GM23248 (cell line): ENCODE measurements around the gene ZNF132. TPM values are rescaled to one million over a fixed set of nuclear protein-coding genes. Genes with fewer than 3 reads are reported as not detected.
A peak's percentile ranks its signal among the peaks of the same experiment; 100 is the strongest.

Source experiments
- DNase-seq: peaks from one replicate; pipeline ENCODE4 v3.0.0-alpha.2; 2015
- H2AFZ ChIP-seq: fragments of 200-600 bp; sonication (generic); 2 replicates; pipeline ENCODE4 v1.6.1; 2016; ENCODE audit warnings: antibody characterized with exemption
- H3F3A ChIP-seq: fragments of 200-600 bp; sonication (generic); 2 replicates; pipeline ENCODE4 v1.6.1; 2016; ENCODE audit warnings: mild to moderate bottlenecking, antibody characterized with exemption, mixed run types; ENCODE audit not compliant: insufficient read depth
- H3K27ac ChIP-seq: fragments of 200-600 bp; sonication (generic); 2 replicates; pipeline ENCODE4 v1.5.1; 2016; ENCODE audit warnings: mild to moderate bottlenecking
- H3K27me3 ChIP-seq: fragments of 200-600 bp; sonication (generic); replicated peaks from 2 replicates; pipeline ENCODE4 v1.6.1; 2016; ENCODE audit warnings: mild to moderate bottlenecking; ENCODE audit not compliant: insufficient read depth
- H3K36me3 ChIP-seq: fragments of 200-600 bp; sonication (generic); 2 replicates; pipeline ENCODE4 v1.6.1; 2016; ENCODE audit warnings: low read depth, mild to moderate bottlenecking
- H3K4me1 ChIP-seq: fragments of 200-600 bp; sonication (generic); 2 replicates; pipeline ENCODE4 v1.6.1; 2016; ENCODE audit warnings: mild to moderate bottlenecking; ENCODE audit not compliant: insufficient read depth
- H3K4me2 ChIP-seq: fragments of 200-600 bp; sonication (generic); one replicate; pipeline ENCODE4 v1.6.1; 2016; ENCODE audit warnings: mild to moderate bottlenecking; ENCODE audit not compliant: unreplicated experiment
- H3K4me3 ChIP-seq: fragments of 200-600 bp; sonication (generic); 2 replicates; pipeline ENCODE4 v1.5.1; 2016; ENCODE audit warnings: mild to moderate bottlenecking
- H3K79me2 ChIP-seq: fragments of 200-600 bp; sonication (generic); 2 replicates; pipeline ENCODE4 v1.6.1; 2016; ENCODE audit warnings: mild to moderate bottlenecking; ENCODE audit not compliant: insufficient read depth
- H3K9ac ChIP-seq: fragments of 200-600 bp; sonication (generic); 2 replicates; pipeline ENCODE4 v1.6.1; 2016; ENCODE audit warnings: mild to moderate bottlenecking
- H3K9me2 ChIP-seq: fragments of 200-600 bp; sonication (generic); 2 replicates; pipeline ENCODE4 v1.6.1; 2016; ENCODE audit warnings: mixed run types, mild to moderate bottlenecking, moderate library complexity; ENCODE audit not compliant: insufficient read depth
- H3K9me3 ChIP-seq: fragments of 200-600 bp; sonication (generic); one replicate; pipeline ENCODE4 v1.6.1; 2017; ENCODE audit warnings: low read depth
- H4K20me1 ChIP-seq: fragments of 200-600 bp; sonication (generic); 2 replicates; pipeline ENCODE4 v1.6.0; 2016; ENCODE audit not compliant: insufficient read depth
- EZH2 ChIP-seq: fragments of 200-600 bp; sonication (generic); IDR thresholded peaks from 2 replicates; pipeline ENCODE4 v1.6.1; 2018; ENCODE audit warnings: antibody characterized with exemption, mild to moderate bottlenecking; ENCODE audit not compliant: insufficient read depth, poor library complexity, severe bottlenecking
- EZH2phosphoT487 ChIP-seq: fragments of 200-600 bp; sonication (generic); IDR thresholded peaks from 2 replicates; pipeline ENCODE4 v1.6.1; 2018; ENCODE audit warnings: antibody characterized with exemption, moderate library complexity, mild to moderate bottlenecking, low read depth; ENCODE audit not compliant: insufficient read depth
- WGBS, 2 experiments: methylation state at CpG; one replicate each; pipeline ENCODE4 v1.1.6; 2015 to 2017; ENCODE audit warnings: low lambda C conversion rate in 2 of 2, low coverage in 1 of 2; ENCODE audit errors: missing lambda C conversion rate in 2 of 2; 5-methylcytosine and 5-hydroxymethylcytosine counted together
- in situ Hi-C: fragments of 300-500 bp; cut with MboI; formaldehyde crosslinking; loops from 2 replicates; pipeline ENCODE4 v1.15.0; 2020
- polyA plus RNA-seq: library from polyadenylated mRNA; unstranded; fragments of >200 nt; fragmentation: Nextera tagmentation; extraction: Ambion mirVana; gene quantifications from 2 replicates; pipeline ENCODE4 v1.2.1, GENCODE V29; 2016
- total RNA-seq: library from RNA; depleted of rRNA; stranded (reverse); fragments of >200 nt; shearing (Covaris generic); gene quantifications from 2 replicates; pipeline ENCODE4 v1.2.3, GENCODE V29; 2014

Gene ZNF132
- total and polyA plus RNA-seq, 2 experiments from 2014 or later: 4.5 to 6.1 TPM

DNA sequence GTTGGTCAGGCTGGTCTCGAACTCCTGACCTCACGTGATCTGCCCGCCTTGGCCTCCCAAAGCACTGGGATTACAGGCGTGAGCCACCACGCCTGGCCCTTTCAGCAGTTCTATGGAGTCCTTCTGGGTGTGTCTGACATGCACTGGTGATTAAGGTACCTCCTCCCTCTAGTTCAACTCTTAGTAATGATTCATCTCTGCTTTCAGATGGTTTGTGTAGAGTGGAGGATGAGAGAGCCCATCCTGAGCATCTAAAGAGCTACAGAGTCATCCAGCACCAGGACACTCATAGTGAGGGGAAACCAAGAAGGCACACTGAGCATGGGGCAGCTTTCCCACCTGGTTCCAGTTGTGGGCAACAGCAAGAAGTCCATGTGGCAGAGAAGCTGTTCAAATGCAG lies 23.3 kb downstream of the ZNF132 start:
- in situ Hi-C loops: no loop called here
- 98 to 100% methylated on average over 5 of the region's 5 CpGs for WGBS, 2 experiments

DNA sequence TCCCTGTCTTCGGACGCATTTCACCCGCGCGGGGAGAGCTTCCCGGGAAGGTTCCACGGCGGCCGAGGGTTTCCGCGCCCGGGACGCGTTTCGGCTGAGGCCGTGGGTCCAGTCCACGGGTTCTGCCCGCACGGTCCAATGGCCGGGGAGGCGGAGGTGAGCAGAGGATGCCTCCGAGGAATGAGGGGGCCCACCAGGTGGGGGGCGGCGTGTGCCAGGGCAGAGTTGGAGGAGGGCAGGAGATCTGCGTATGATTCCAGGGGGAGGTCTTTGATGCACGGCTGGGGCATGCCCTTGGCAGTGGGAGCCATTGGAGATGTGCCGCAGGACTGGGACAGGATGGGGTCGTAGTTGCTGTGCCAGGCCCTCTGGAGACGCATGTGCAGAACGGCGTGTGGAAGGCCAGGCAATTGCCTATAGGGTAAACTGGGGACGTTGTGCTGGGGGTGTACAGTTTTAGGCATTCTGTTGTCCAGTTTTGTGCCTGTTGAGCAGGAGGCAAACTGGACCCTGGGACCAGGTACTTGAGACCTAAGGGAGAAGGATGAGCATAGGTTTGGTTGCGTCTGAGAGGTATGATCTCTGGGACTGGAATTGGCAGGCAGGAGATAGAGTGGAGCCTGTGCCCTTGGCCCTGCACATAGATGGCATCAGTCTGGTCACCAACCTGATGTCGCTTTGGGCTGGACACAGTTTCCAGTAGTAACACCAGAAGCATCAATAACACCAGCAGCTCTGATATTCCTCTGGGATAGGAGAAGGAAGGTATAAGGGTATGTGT lies 30.8 kb downstream of the ZNF132 start:
- Histone ChIP-seq H3K4me1 (0 out of 2 replicates have a peak, but pooled peaks cover 11% of the 10 kb centered on the region), H3K79me2 (peaks cover 69% of the 10 kb centered on the region), H3K27me3 (no peaks in the 10 kb centered on the region), H3K4me3 (peak overlapping the region; percentile 91), H3K9me3 (no peaks in the 10 kb centered on the region), H4K20me1 (no peaks in the 10 kb centered on the region), H2AFZ (peak overlapping the region; percentile 84), H3K27ac (peak overlapping the region; percentile 59), H3K36me3 (no peaks in the 10 kb centered on the region), H3K9ac (peak overlapping the region; percentile 92), H3K4me2 (peak overlapping the region; percentile 93), H3F3A (no peaks in the 10 kb centered on the region), H3K9me2 (no peaks in the 10 kb centered on the region)
- TF ChIP-seq EZH2: no peak
- no peak for TF ChIP-seq EZH2phosphoT487
- peak; percentile 67 for DNase-seq
- in situ Hi-C loops: no loop called here
- 2 to 3% methylated on average over 34 of the region's 34 CpGs for WGBS, 2 experiments

More for the DNA sequence above, 23.3 kb downstream of the ZNF132 start:
- no peaks in the 10 kb centered on the region for H3K4me1 ChIP-seq
- H3F3A ChIP-seq: no peaks in the 10 kb centered on the region
- H3K27me3 ChIP-seq: no peaks in the 10 kb centered on the region
- no peaks in the 10 kb centered on the region for H4K20me1 ChIP-seq
- H3K4me3 ChIP-seq: no peak overlapping the region
- no peak overlapping the region for H3K27ac ChIP-seq
- H3K36me3 ChIP-seq: peaks cover 37% of the 10 kb centered on the region
- no peak for DNase-seq
- no peak overlapping the region for H3K9ac ChIP-seq
- no peaks in the 10 kb centered on the region for H3K9me2 ChIP-seq
- no peak for TF ChIP-seq EZH2phosphoT487
- TF ChIP-seq EZH2: no peak
- H3K79me2 ChIP-seq: peaks cover 52% of the 10 kb centered on the region
- H2AFZ ChIP-seq: no peak overlapping the region
- H3K9me3 ChIP-seq: no peaks in the 10 kb centered on the region
- H3K4me2 ChIP-seq: no peak overlapping the region

DNA sequence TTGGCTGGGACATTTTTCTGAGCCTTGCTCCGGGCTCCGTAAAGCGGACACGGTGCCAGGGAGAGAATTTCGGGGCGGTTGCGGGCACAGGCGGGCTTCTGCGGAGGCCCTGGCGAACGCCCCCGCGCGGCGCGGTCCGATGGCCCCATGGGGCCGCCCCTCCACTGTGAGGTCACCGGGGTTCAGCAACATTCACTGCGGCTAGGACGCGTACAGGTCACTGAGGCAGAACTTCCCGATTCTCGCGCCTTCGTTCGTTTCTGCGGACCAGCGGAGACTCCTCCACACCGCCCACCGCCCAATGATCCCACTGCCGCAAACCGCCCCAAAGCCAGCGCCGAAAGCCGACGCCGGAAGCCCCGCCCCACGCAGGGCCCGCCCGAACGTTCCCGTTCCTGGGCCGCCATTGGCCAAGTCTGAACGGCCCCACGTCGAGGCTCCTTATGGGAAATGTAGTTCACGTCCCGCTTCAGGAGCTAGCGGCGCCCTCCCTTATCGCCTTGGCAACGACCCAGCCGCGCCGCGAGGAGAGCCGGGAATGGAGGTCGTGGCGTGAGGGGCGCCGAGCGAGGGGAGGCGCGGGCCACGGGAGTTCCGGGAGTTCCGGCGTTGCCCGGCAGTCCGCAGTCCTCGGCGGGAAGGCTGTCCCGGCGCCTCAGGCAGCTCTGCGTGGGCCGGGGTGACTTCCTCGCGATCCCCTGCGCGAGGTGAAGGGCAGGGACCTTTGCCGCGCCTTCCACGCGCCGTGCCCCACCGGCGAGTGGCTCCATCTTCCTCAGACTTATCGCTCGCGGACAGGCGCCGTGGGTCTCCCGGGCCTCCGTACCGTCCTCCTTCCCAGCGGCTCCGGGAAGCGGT lies 31.6 kb downstream of the ZNF132 start, which contains the start of gene ZNF584:
ZNF584 (plus strand) TSS at position 498 of the 858 bp plus-strand sequence. CDS start 499 bp downstream, outside the sequence.
- H3K36me3 ChIP-seq: no peaks in the 10 kb centered on the region
- WGBS, 2 experiments: 0 to 1% methylated on average over 72 to 95 of the region's 100 CpGs
- peak within 1 kb of the TSS; percentile 84 for H2AFZ ChIP-seq
- H3K9me3 ChIP-seq: no peaks in the 10 kb centered on the region
- DNase-seq: peak; percentile 97
- no peaks in the 10 kb centered on the region for H3F3A ChIP-seq
- no peaks in the 10 kb centered on the region for H4K20me1 ChIP-seq
- H3K79me2 ChIP-seq: peaks cover 61% of the 10 kb centered on the region
- H3K4me1 ChIP-seq: 0 out of 2 replicates have a peak, but pooled peaks cover 11% of the 10 kb centered on the region
- TF ChIP-seq EZH2 (no peak), EZH2phosphoT487 (no peak)
- H3K4me3 ChIP-seq: peak within 1 kb of the TSS; percentile 91
- peak within 1 kb of the TSS; percentile 59 for H3K27ac ChIP-seq
- H3K9me2 ChIP-seq: no peaks in the 10 kb centered on the region
- in situ Hi-C loops: no loop called here
- H3K4me2 ChIP-seq: peak within 1 kb of the TSS; percentile 93
- H3K9ac ChIP-seq: peak within 1 kb of the TSS; percentile 92
- no peaks in the 10 kb centered on the region for H3K27me3 ChIP-seq

DNA sequence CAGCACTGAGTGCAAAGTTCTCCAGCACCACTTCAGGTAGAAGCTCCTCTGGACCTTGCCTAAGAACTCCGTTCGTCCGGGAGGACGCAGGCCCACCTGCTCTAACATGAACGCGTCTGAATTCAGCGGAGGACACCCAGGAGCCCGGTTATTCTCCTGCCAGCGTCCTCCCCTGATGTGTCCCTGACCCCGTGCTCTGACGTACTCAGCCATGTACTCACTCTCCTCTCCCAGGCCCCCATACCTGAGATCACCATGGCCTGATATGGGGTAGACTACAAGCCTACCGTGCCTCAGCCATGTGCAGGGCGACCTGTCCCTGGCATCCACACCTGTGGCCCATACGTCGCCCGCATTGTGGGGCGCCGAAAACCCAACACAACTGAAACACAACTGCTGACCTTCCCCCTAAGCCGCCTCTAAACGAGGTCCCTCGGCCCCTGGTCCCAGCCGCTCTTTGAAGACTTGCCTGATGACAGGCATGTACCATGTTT lies 32.2 kb downstream of the ZNF132 start:
- Histone ChIP-seq H3K9ac (peak overlapping the region; percentile 92), H4K20me1 (no peaks in the 10 kb centered on the region), H3K79me2 (peaks cover 54% of the 10 kb centered on the region), H3K4me1 (0 out of 2 replicates have a peak, but pooled peaks cover 11% of the 10 kb centered on the region), H3K36me3 (no peaks in the 10 kb centered on the region), H3K9me2 (no peaks in the 10 kb centered on the region), H3K27me3 (no peaks in the 10 kb centered on the region), H3K4me3 (peak overlapping the region; percentile 91), H3K27ac (peak overlapping the region; percentile 59), H2AFZ (peak overlapping the region; percentile 84), H3K4me2 (peak overlapping the region; percentile 93), H3F3A (0 out of 2 replicates have a peak, but pooled peaks cover 5% of the 10 kb centered on the region), H3K9me3 (no peaks in the 10 kb centered on the region)
- TF ChIP-seq EZH2phosphoT487 (no peak), EZH2 (no peak)
- in situ Hi-C loops: no loop called here
- peak; percentile 54 for DNase-seq
- 5 to 6% methylated on average over 22 of the region's 22 CpGs for WGBS, 2 experiments
